Lung (tissue), 12 donors: ENCODE measurements around the gene AP3S2. TPM values are rescaled to one million over a fixed set of nuclear protein-coding genes. Genes with fewer than 3 reads are reported as not detected.

Source experiments
- ATAC-seq: fragments of 200-7000 bp; cut with Tn5 transposase; one replicate; pipeline ENCODE4 v1.9.1; 2020; ENCODE audit warnings: moderate number of reproducible peaks; ENCODE audit not compliant: insufficient read depth, low FRiP score
- DNase-seq, 3 donors: peaks; one replicate each; pipeline ENCODE4 v3.0.0-alpha.2; 2013 to 2017
- H3K27ac ChIP-seq, 2 donors: one replicate each; pipeline ENCODE4 v1.5.1; 2013; ENCODE audit warnings: mild to moderate bottlenecking in 2 of 2, moderate library complexity in 2 of 2, control low read depth in 1 of 2, inconsistent platforms in 1 of 2, low read depth in 1 of 2, low read length in 1 of 2
- H3K27me3 ChIP-seq, 3 donors: one replicate each; pipeline ENCODE4 v1.5.1; 2013; ENCODE audit warnings: low read length in 2 of 3; ENCODE audit not compliant: control insufficient read depth in 3 of 3, insufficient read depth in 3 of 3
- H3K36me3 ChIP-seq, 4 donors: one replicate each; pipeline ENCODE4 v1.5.1; 2013; ENCODE audit warnings: low read length in 4 of 4, mild to moderate bottlenecking in 1 of 4, moderate library complexity in 1 of 4; ENCODE audit not compliant: control insufficient read depth in 4 of 4, insufficient read depth in 4 of 4
- H3K4me1 ChIP-seq, 5 donors: one replicate each; pipeline ENCODE4 v1.5.1; 2013; ENCODE audit warnings: low read length in 5 of 5, mild to moderate bottlenecking in 2 of 5, moderate library complexity in 1 of 5; ENCODE audit not compliant: control insufficient read depth in 5 of 5, insufficient read depth in 5 of 5
- H3K4me3 ChIP-seq: one replicate; pipeline ENCODE4 v1.5.1; 2013; ENCODE audit warnings: mild to moderate bottlenecking, control low read depth, moderate library complexity
- H3K9ac ChIP-seq, 2 donors: one replicate each; pipeline ENCODE4 v1.5.1; 2013; ENCODE audit warnings: low read length in 2 of 2, control low read depth in 1 of 2; ENCODE audit not compliant: insufficient read depth in 1 of 2
- H3K9me3 ChIP-seq, 4 donors: one replicate each; pipeline ENCODE4 v1.5.1; 2013; ENCODE audit warnings: low read length in 3 of 4, mild to moderate bottlenecking in 1 of 4, moderate library complexity in 1 of 4; ENCODE audit not compliant: control insufficient read depth in 4 of 4, insufficient read depth in 3 of 4
- CTCF ChIP-seq: IDR thresholded peaks from 2 replicates; pipeline ENCODE4 v1.5.1; 2012; ENCODE audit warnings: mild to moderate bottlenecking; ENCODE audit errors: control extremely low read depth, extremely low read depth
- WGBS, 2 donors: extraction: QIAGEN DNeasy Blood & Tissue Kit; methylation state at CpG; one replicate each; pipeline ENCODE4 v1.1.7; 2013; 5-methylcytosine and 5-hydroxymethylcytosine counted together
- polyA plus RNA-seq, 2 donors: library from polyadenylated mRNA; stranded (reverse); fragments of 200-250 nt; gene quantifications; one replicate each; pipeline ENCODE4 v1.2.1, GENCODE V29; 2013
- total RNA-seq, 2 donors: library from RNA; depleted of rRNA in 1 of 2; stranded (reverse); fragments of >200 nt in 1 of 2; gene quantifications; one replicate each; pipeline ENCODE4 v1.2.1, GENCODE V29; 2014 to 2021
- donor health status: control.
- donor health status: control.
- donor health status: Bipolar disorder and iron deficiency.
- donor health status: healthy.
- donor health status: DM: yes; HTN: yes; CAD: no.

AP3S2 gene
- total and polyA plus RNA-seq, 4 donors, result 9.9 to 31.8 (median 25.9) TPM

DNA sequence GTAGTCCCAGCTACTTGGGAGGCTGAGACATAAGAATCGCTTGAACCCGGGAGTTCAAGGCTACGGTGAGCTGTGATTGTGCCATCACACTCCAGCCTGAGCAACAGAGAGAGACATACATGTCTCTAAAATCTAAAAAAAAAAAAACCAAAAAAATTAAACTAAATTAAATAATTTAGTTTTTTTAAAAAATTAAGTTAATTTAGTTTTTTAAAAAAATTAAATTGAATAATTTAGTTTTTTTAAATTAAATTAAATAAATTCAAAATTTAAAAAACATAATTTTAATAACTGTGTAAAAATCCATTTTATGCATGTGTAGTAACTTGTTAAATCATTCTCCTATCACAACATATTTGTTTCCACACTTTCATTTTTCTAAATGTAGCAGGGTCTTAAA is 39.1 kb upstream of the AP3S2 start:
- no peak for ATAC-seq
- 96 to 97% methylated on average over 3 of the region's 3 CpGs for WGBS, 2 donors
- H3K4me1 ChIP-seq, result no peaks in the 10 kb centered on the region

GRCh38 chr15:89928421-89928820 is 34.6 kb upstream of the AP3S2 start:
- DNase-seq, result no peak
- no peaks in the 10 kb centered on the region for H3K36me3 ChIP-seq
- no peak for ATAC-seq
- H3K4me1 ChIP-seq, result no peaks in the 10 kb centered on the region
- H3K9me3 ChIP-seq, result no peaks in the 10 kb centered on the region
- no peak overlapping the region for H3K27ac ChIP-seq
- 81 to 88% methylated on average over 4 of the region's 4 CpGs for WGBS, 2 donors
- no peak overlapping the region for H3K4me3 ChIP-seq
- no peak overlapping the region for H3K9ac ChIP-seq
- TF ChIP-seq CTCF, result no peak
- no peaks in the 10 kb centered on the region for H3K27me3 ChIP-seq

More for the DNA sequence above, 39.1 kb upstream of the AP3S2 start:
- Histone ChIP-seq H3K27ac (no peak overlapping the region), H3K27me3 (no peaks in the 10 kb centered on the region), H3K4me3 (no peak overlapping the region), H3K9me3 (no peaks in the 10 kb centered on the region), H3K36me3 (no peaks in the 10 kb centered on the region), H3K9ac (no peak overlapping the region)
- no peak for DNase-seq
- no peak for TF ChIP-seq CTCF

DNA sequence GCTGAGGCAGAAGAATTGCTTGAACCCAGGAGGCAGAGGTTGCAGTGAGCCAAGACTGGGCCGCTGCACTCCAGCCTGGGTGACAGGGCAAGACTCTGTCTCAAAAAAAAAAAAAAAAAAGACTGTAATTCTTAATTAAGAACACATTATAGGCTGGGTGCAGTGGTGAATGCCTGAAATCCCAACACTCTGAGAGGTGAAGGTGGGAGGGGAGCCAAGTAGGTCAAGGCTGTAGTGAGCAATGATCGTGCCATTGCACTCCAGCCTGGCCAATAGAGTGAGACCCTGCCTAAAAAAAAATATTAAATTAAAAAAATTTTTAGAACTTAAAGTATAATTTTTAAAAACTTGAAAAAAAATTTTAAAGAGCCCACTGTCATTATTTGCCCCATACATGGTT is 32.4 kb upstream of the AP3S2 start:
- H3K9ac ChIP-seq, result no peak overlapping the region
- no peaks in the 10 kb centered on the region for H3K4me1 ChIP-seq
- DNase-seq (no peak), ATAC-seq (no peak)
- 75 to 100% methylated on average over 2 of the region's 2 CpGs for WGBS, 2 donors
- TF ChIP-seq CTCF, result no peak
- no peak overlapping the region for H3K27ac ChIP-seq
- no peaks in the 10 kb centered on the region for H3K36me3 ChIP-seq
- H3K4me3 ChIP-seq, result no peak overlapping the region
- no peaks in the 10 kb centered on the region for H3K9me3 ChIP-seq
- H3K27me3 ChIP-seq, result no peaks in the 10 kb centered on the region

DNA sequence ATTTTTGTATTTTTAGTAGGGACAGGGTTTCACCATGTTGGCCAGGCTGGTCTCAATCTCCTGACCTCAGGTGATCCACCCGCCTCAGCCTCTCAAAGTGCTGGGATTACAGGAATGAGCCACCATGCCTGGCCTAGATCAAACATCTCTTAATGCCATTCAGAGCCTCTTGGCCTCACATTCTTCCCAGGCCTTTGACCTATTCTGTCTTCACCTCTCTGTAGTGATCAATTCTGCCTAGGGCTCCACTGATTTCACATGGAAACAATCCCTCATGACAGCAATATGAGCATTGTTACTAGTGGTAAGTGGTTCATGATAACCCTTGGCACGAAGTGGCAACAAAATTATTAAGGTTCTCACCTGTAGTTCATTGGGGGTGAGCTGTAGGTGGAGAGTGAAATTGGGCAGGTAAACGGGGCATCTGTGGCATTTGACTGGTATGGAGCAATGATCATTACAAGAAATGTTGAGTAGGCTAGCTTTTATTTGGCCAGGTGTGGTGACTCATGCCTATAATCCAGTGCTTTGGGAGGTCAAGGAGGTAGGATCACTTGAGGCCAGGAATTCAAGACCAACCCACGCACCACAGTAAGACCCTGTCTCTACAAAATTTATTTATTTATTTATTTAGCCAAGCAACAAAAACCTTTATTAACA is 23.8 kb upstream of the AP3S2 start:
- Histone ChIP-seq H3K9me3 (no peaks in the 10 kb centered on the region), H3K4me1 (peaks cover 0 to 5% (median 0%) of the 10 kb centered on the region in 5 donors), H3K27me3 (no peaks in the 10 kb centered on the region), H3K4me3 (no peak overlapping the region), H3K27ac (peak overlapping the region in 1 of 2 donors; percentile 11), H3K36me3 (no peaks in the 10 kb centered on the region), H3K9ac (no peak overlapping the region)
- ATAC-seq (peak; percentile 77), DNase-seq (no peak)
- WGBS, 2 donors, result 68 to 82% methylated on average over 4 of the region's 4 CpGs
- TF ChIP-seq CTCF, result no peak
